SK-N-SH treated with all-trans-retinoic acid at 6 μM for 48 hours (cell line): ENCODE results near the gene MAP7.
"Not testable (repeated sequence)": the region's sequence is repeated elsewhere in the genome, so short reads cannot be mapped to it uniquely, and the experiment has no call there.

Experiments
- BACH2 ChIP-seq: fragments of 250-450 bp; sonication (Bioruptor Pico); IDR thresholded peaks from 2 replicates; pipeline ENCODE4 v1.9.0; 2021; ENCODE audit warnings: mild to moderate bottlenecking, borderline replicate concordance
- RARB ChIP-seq: fragments of 250-450 bp; sonication (Bioruptor Pico); IDR thresholded peaks from 2 replicates; pipeline ENCODE4 v1.8.0; 2021; ENCODE audit warnings: mild to moderate bottlenecking, moderate library complexity

- TF ChIP-seq RARB, BACH2 (CRISPR knock-in tag): not testable (repeated sequence)
Observed at GRCh38 chr6:136375836-136376235, 174.4 kb downstream of the MAP7 start.
